GM23338 (cell line): Measurements from ENCODE around the gene HMCES. TPM values are rescaled to one million over a fixed set of nuclear protein-coding genes. Genes with fewer than 3 reads are reported as not detected.

Experiments
- ATAC-seq: fragments of 200-7000 bp; cut with Tn5 transposase; 3 replicates; pipeline ENCODE4 v1.9.1; 2020
- DNase-seq: peaks from one replicate; pipeline ENCODE4 v3.0.0-alpha.2; 2015; ENCODE audit warnings: low spot score
- H2AFZ ChIP-seq: fragments of 200-600 bp; sonication (generic); 2 replicates; pipeline ENCODE4 v1.8.0; 2016; ENCODE audit warnings: antibody characterized with exemption, mild to moderate bottlenecking, moderate library complexity
- H3F3A ChIP-seq: fragments of 200-600 bp; sonication (generic); replicated peaks from 2 replicates; pipeline ENCODE4 v1.8.0; 2017; ENCODE audit warnings: antibody characterized with exemption, mixed run types, low read depth
- H3K27ac ChIP-seq: fragments of 200-600 bp; sonication (generic); 2 replicates; pipeline ENCODE4 v1.6.1; 2016; ENCODE audit warnings: low read depth
- H3K27me3 ChIP-seq: fragments of 200-600 bp; sonication (generic); 2 replicates; pipeline ENCODE4 v1.8.0; 2016; ENCODE audit warnings: mild to moderate bottlenecking, mixed run types, moderate library complexity; ENCODE audit not compliant: insufficient read depth
- H3K36me3 ChIP-seq: fragments of 200-600 bp; sonication (generic); 2 replicates; pipeline ENCODE4 v1.8.0; 2016; ENCODE audit warnings: mild to moderate bottlenecking; ENCODE audit not compliant: insufficient read depth
- H3K4me1 ChIP-seq: fragments of 200-600 bp; sonication (generic); 2 replicates; pipeline ENCODE4 v1.8.0; 2016; ENCODE audit warnings: mild to moderate bottlenecking, moderate library complexity; ENCODE audit not compliant: insufficient read depth
- H3K4me2 ChIP-seq: fragments of 200-600 bp; sonication (generic); 2 replicates; pipeline ENCODE4 v1.7.1; 2017; ENCODE audit warnings: mixed run types
- H3K4me3 ChIP-seq: fragments of 200-600 bp; sonication (generic); 2 replicates; pipeline ENCODE4 v1.6.1; 2016; ENCODE audit warnings: mixed run types
- H3K79me2 ChIP-seq: fragments of 200-600 bp; sonication (generic); replicated peaks from 2 replicates; pipeline ENCODE4 v1.8.0; 2017; ENCODE audit warnings: mild to moderate bottlenecking; ENCODE audit not compliant: insufficient read depth
- H3K9me2 ChIP-seq: fragments of 200-600 bp; sonication (generic); 2 replicates; pipeline ENCODE4 v1.8.0; 2017; ENCODE audit not compliant: insufficient read depth
- H4K20me1 ChIP-seq: fragments of 200-600 bp; sonication (generic); replicated peaks from 2 replicates; pipeline ENCODE4 v1.8.0; 2017; ENCODE audit warnings: mild to moderate bottlenecking; ENCODE audit not compliant: insufficient read depth
- H3K27ac Mint-ChIP-seq: 2 replicates; pipeline ENCODE4 v1.8.0; 2020; ENCODE audit warnings: inconsistent platforms, mild to moderate bottlenecking, moderate library complexity, mixed read lengths
- H3K27me3 Mint-ChIP-seq: 3 replicates; pipeline ENCODE4 v1.8.0; 2022; ENCODE audit warnings: low read depth, mild to moderate bottlenecking, moderate library complexity, mixed read lengths, inconsistent platforms; ENCODE audit not compliant: insufficient read depth, poor library complexity
- H3K36me3 Mint-ChIP-seq: 3 replicates; pipeline ENCODE4 v1.8.0; 2021; ENCODE audit warnings: low read depth, mild to moderate bottlenecking, inconsistent platforms, moderate library complexity, mixed read lengths
- H3K4me1 Mint-ChIP-seq: 3 replicates; pipeline ENCODE4 v1.8.0; 2020; ENCODE audit warnings: mild to moderate bottlenecking, inconsistent platforms, mixed read lengths
- H3K4me3 Mint-ChIP-seq: 3 replicates; pipeline ENCODE4 v1.8.0; 2021; ENCODE audit warnings: moderate library complexity, mild to moderate bottlenecking, inconsistent platforms, mixed read lengths
- H3K9me3 Mint-ChIP-seq: 3 replicates; pipeline ENCODE4 v1.8.0; 2020; ENCODE audit warnings: moderate library complexity, mild to moderate bottlenecking, inconsistent platforms, mixed read lengths
- CREB1 ChIP-seq: fragments of 250-450 bp; sonication (Bioruptor Pico); IDR thresholded peaks from 2 replicates; pipeline ENCODE4 v1.5.0; 2020; ENCODE audit warnings: low read depth, mild to moderate bottlenecking, moderate library complexity
- CTCF ChIP-seq, 2 experiments: fragments of 200-600 bp in 1 of 2; sonication (generic) in 1 of 2; conservative IDR thresholded peaks; 2 replicates each; pipeline versions ENCODE4 v1.5.1 to v1.6.1; 2016 to 2017; ENCODE audit warnings: antibody characterized with exemption in 2 of 2, low read depth in 2 of 2, mild to moderate bottlenecking in 2 of 2, moderate library complexity in 1 of 2
- ETS1 ChIP-seq: IDR thresholded peaks from 2 replicates; pipeline ENCODE4 v1.6.1; 2016; ENCODE audit warnings: antibody characterized with exemption
- EZH2 ChIP-seq: fragments of 200-600 bp; sonication (generic); IDR thresholded peaks from one replicate; pipeline ENCODE4 v1.8.0; 2017; ENCODE audit warnings: antibody characterized with exemption, mild to moderate bottlenecking, low read depth; ENCODE audit not compliant: unreplicated experiment
- EZH2phosphoT487 ChIP-seq: fragments of 200-600 bp; sonication (generic); IDR thresholded peaks from one replicate; pipeline ENCODE4 v1.8.1; 2018; ENCODE audit warnings: antibody characterized with exemption; ENCODE audit not compliant: unreplicated experiment
- JUNB ChIP-seq: IDR thresholded peaks from one replicate; pipeline ENCODE4 v1.6.1; 2016; ENCODE audit warnings: antibody characterized with exemption; ENCODE audit not compliant: unreplicated experiment
- NANOG ChIP-seq: IDR thresholded peaks from 2 replicates; pipeline ENCODE4 v1.6.1; 2016; ENCODE audit warnings: antibody characterized with exemption, borderline replicate concordance
- POLR2AphosphoS5 ChIP-seq: IDR thresholded peaks from 2 replicates; pipeline ENCODE4 v1.6.1; 2016; ENCODE audit warnings: antibody characterized with exemption, low read depth
- REST ChIP-seq: IDR thresholded peaks from one replicate; pipeline ENCODE4 v1.6.1; 2018; ENCODE audit warnings: antibody characterized with exemption; ENCODE audit not compliant: unreplicated experiment
- ZNF114 ChIP-seq: fragments of 250-450 bp; sonication (Bioruptor Pico); IDR thresholded peaks from 2 replicates; pipeline ENCODE4 v1.5.0; 2020; ENCODE audit warnings: mild to moderate bottlenecking, moderate library complexity
- ZNF462 ChIP-seq: fragments of 250-450 bp; sonication (Bioruptor Pico); IDR thresholded peaks from 2 replicates; pipeline ENCODE4 v1.5.0; 2020; ENCODE audit warnings: mild to moderate bottlenecking, moderate library complexity
- polyA plus RNA-seq: library from polyadenylated mRNA; unstranded; fragments of >200 nt; fragmentation: Nextera tagmentation; extraction: Ambion mirVana; gene quantifications from 2 replicates; pipeline ENCODE4 v1.2.1, GENCODE V29; 2016
- total RNA-seq: library from RNA; depleted of rRNA; stranded (reverse); fragments of >200 nt; shearing (Covaris generic); gene quantifications from 2 replicates; pipeline ENCODE4 v1.2.3, GENCODE V29; 2014

HMCES gene
- total and polyA plus RNA-seq, 2 experiments from 2014 or later: 36.5 to 44.5 TPM

GRCh38 chr3:129245141-129245540, 33.5 kb upstream of the HMCES start:
- no peaks in the 10 kb centered on the region for H3K9me3 Mint-ChIP-seq
- Histone ChIP-seq H3K36me3 (no peaks in the 10 kb centered on the region), H3K4me1 (peaks cover 1% of the 10 kb centered on the region; the same call in 1 of the 2 replicates), H3F3A (no peaks in the 10 kb centered on the region), H3K27me3 (no peaks in the 10 kb centered on the region), H2AFZ (no peak overlapping the region), H3K4me3 (no peak overlapping the region), H3K4me2 (no peak overlapping the region), H3K79me2 (peaks cover 6% of the 10 kb centered on the region), H4K20me1 (no peaks in the 10 kb centered on the region), H3K27ac (no peak overlapping the region), H3K9me2 (no peaks in the 10 kb centered on the region)
- TF ChIP-seq EZH2: no peak
- TF ChIP-seq POLR2AphosphoS5: no peak
- no peak for TF ChIP-seq ZNF462 (CRISPR knock-in tag)
- TF ChIP-seq ETS1: no peak
- no peak for TF ChIP-seq CTCF (conservative IDR thresholded peaks at IDR 0.05; ENCODE audit: low read depth in 2 of 2)
- TF ChIP-seq ZNF114 (CRISPR knock-in tag): no peak
- no peak for TF ChIP-seq REST
- no peak for TF ChIP-seq JUNB
- no peak for TF ChIP-seq NANOG
- no peak for TF ChIP-seq EZH2phosphoT487
- TF ChIP-seq CREB1: no peak
- no peaks in the 10 kb centered on the region; the same call in 2 of the 3 replicates for H3K36me3 Mint-ChIP-seq
- DNase-seq: no peak
- H3K4me3 Mint-ChIP-seq: no peak overlapping the region
- H3K27me3 Mint-ChIP-seq: peaks cover 11% of the 10 kb centered on the region
- ATAC-seq: no peak
- H3K27ac Mint-ChIP-seq: no peak overlapping the region
- H3K4me1 Mint-ChIP-seq: peaks cover 17% of the 10 kb centered on the region
